Immature natural killer cell (primary cell): ENCODE data around the gene TANC1. TPM values are rescaled to one million over a fixed set of nuclear protein-coding genes. Genes with fewer than 3 reads are reported as not detected.
"Not testable (repeated sequence)": the region's sequence is repeated elsewhere in the genome, so short reads cannot be mapped to it uniquely, and the experiment has no call there.

Experiments used
- DNase-seq, 3 donors: peaks; one replicate each; pipeline ENCODE4 v3.0.0; 2022; ENCODE audit warnings: mixed read lengths in 1 of 3
- H3K27ac Mint-ChIP-seq, 6 donors: one replicate each; pipeline ENCODE4 v1.8.0; 2020; ENCODE audit warnings: mixed read lengths in 6 of 6, mild to moderate bottlenecking in 5 of 6, inconsistent platforms in 4 of 6, moderate library complexity in 3 of 6
- H3K27me3 Mint-ChIP-seq, 3 donors: one replicate each; pipeline ENCODE4 v1.8.0; 2020 to 2021; ENCODE audit warnings: low read depth in 3 of 3, mild to moderate bottlenecking in 3 of 3, mixed read lengths in 3 of 3, moderate library complexity in 3 of 3, inconsistent platforms in 1 of 3
- H3K36me3 Mint-ChIP-seq, 3 donors: one replicate each; pipeline ENCODE4 v1.8.0; 2020; ENCODE audit warnings: mixed read lengths in 3 of 3, inconsistent platforms in 2 of 3, mild to moderate bottlenecking in 2 of 3
- H3K4me1 Mint-ChIP-seq, 2 donors: one replicate each; pipeline ENCODE4 v1.8.0; 2020; ENCODE audit warnings: inconsistent platforms in 2 of 2, mild to moderate bottlenecking in 2 of 2, mixed read lengths in 2 of 2, moderate library complexity in 1 of 2
- H3K4me3 Mint-ChIP-seq, 5 donors: one replicate each; pipeline ENCODE4 v1.8.0; 2020; ENCODE audit warnings: mild to moderate bottlenecking in 5 of 5, mixed read lengths in 5 of 5, inconsistent platforms in 3 of 5, moderate library complexity in 3 of 5
- H3K9me3 Mint-ChIP-seq, 6 donors: one replicate each; pipeline ENCODE4 v1.8.0; 2020; ENCODE audit warnings: mild to moderate bottlenecking in 6 of 6, mixed read lengths in 6 of 6, inconsistent platforms in 4 of 6, moderate library complexity in 3 of 6
- polyA plus RNA-seq, 3 donors: library from polyadenylated mRNA; unstranded; fragments of 300-500 nt; fragmentation: Illumina TruSeq; gene quantifications; one replicate each; pipeline ENCODE4 v1.2.3, GENCODE V29; 2021

The TANC1 gene
- polyA plus RNA-seq, 3 donors from 2014 or later = 0.41 to 0.46 TPM; not detected in 1

DNA sequence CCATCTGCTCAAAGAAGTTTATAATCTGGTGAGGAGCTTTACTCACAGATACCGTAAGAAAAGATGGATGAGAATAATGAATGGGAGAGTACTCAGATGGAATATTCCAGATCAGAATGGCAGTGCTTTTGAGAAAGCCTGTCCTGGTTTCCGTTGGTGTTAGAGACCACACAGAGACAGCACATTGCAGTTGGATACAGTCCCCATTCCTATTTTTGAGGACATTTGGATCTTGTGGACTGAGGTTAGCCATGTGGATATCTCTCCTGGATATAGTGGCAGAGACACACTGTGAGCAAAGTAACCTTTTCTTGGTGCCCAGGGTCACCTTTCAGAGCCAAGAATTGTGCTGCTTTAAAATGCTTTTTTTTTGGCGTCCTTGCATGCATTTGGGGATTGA is 63.7 kb downstream of the TANC1 start:
- H3K4me3 Mint-ChIP-seq = no peak overlapping the region
- H3K36me3 Mint-ChIP-seq = no peaks in the 10 kb centered on the region
- no peak for DNase-seq
- no peaks in the 10 kb centered on the region for H3K4me1 Mint-ChIP-seq
- no peaks in the 10 kb centered on the region for H3K9me3 Mint-ChIP-seq
- no peak overlapping the region for H3K27ac Mint-ChIP-seq
- peaks cover 2 to 12% (median 2%) of the 10 kb centered on the region in 3 donors for H3K27me3 Mint-ChIP-seq

DNA sequence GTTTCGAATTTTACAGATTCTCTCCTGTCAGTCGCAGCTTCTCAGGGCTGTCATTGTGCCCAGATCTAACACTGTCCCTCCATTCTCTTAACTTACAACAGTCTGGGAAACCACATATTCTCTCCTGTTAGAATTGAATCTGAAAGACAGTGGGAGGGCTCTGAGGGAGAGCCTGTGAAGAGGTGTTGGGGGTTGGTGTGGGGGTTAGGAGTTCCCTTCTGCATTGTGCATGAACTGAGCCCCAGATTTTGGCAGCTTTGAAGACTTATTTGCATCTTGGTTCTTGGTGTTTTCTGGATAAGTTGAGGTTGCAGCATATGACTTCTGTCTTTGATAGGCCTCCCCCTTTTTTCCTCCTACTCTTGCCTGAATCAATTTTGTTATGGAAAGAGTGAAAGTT is 64.1 kb downstream of the TANC1 start:
- no peak overlapping the region for H3K27ac Mint-ChIP-seq
- H3K36me3 Mint-ChIP-seq = no peaks in the 10 kb centered on the region
- H3K9me3 Mint-ChIP-seq = no peaks in the 10 kb centered on the region
- no peaks in the 10 kb centered on the region for H3K4me1 Mint-ChIP-seq
- H3K4me3 Mint-ChIP-seq = no peak overlapping the region
- no peak for DNase-seq
- H3K27me3 Mint-ChIP-seq = peaks cover 2 to 12% (median 3%) of the 10 kb centered on the region in 3 donors

GRCh38 chr2:159034713-159035112 is 66.3 kb downstream of the TANC1 start:
- Mint-ChIP-seq H3K4me3 (no peak overlapping the region), H3K27me3 (peaks cover 2 to 20% (median 2%) of the 10 kb centered on the region in 3 donors), H3K4me1 (no peaks in the 10 kb centered on the region), H3K36me3 (no peaks in the 10 kb centered on the region), H3K27ac (no peak overlapping the region), H3K9me3 (peaks cover 0 to 5% (median 2%) of the 10 kb centered on the region in 6 donors)
- DNase-seq = no peak

- peak; percentile 3 to 22 (median 5) for DNase-seq
- Mint-ChIP-seq H3K36me3 (peaks cover 0 to 2% (median 0%) of the 10 kb centered on the region in 3 donors), H3K27ac (no peak overlapping the region), H3K4me3 (no peak overlapping the region), H3K27me3 (peaks cover 2 to 22% (median 4%) of the 10 kb centered on the region in 3 donors), H3K9me3 (peaks cover 0 to 5% (median 2%) of the 10 kb centered on the region in 6 donors), H3K4me1 (no peaks in the 10 kb centered on the region)
Observed at GRCh38 chr2:159035790-159036411, 67.5 kb downstream of the TANC1 start.

- peaks cover 2 to 24% (median 4%) of the 10 kb centered on the region in 3 donors for H3K27me3 Mint-ChIP-seq
- H3K4me3 Mint-ChIP-seq, DNase-seq, H3K4me1 Mint-ChIP-seq, H3K36me3 Mint-ChIP-seq, H3K9me3 Mint-ChIP-seq, H3K27ac Mint-ChIP-seq: not testable (repeated sequence)
Observed at GRCh38 chr2:159036461-159036860, 68.0 kb downstream of the TANC1 start.

- peaks cover 2 to 15% (median 6%) of the 10 kb centered on the region in 3 donors for H3K27me3 Mint-ChIP-seq
- H3K36me3 Mint-ChIP-seq, H3K9me3 Mint-ChIP-seq, H3K4me1 Mint-ChIP-seq, H3K27ac Mint-ChIP-seq, DNase-seq, H3K4me3 Mint-ChIP-seq: not testable (repeated sequence)
Observed at GRCh38 chr2:159041328-159041727, 72.9 kb downstream of the TANC1 start.

DNA sequence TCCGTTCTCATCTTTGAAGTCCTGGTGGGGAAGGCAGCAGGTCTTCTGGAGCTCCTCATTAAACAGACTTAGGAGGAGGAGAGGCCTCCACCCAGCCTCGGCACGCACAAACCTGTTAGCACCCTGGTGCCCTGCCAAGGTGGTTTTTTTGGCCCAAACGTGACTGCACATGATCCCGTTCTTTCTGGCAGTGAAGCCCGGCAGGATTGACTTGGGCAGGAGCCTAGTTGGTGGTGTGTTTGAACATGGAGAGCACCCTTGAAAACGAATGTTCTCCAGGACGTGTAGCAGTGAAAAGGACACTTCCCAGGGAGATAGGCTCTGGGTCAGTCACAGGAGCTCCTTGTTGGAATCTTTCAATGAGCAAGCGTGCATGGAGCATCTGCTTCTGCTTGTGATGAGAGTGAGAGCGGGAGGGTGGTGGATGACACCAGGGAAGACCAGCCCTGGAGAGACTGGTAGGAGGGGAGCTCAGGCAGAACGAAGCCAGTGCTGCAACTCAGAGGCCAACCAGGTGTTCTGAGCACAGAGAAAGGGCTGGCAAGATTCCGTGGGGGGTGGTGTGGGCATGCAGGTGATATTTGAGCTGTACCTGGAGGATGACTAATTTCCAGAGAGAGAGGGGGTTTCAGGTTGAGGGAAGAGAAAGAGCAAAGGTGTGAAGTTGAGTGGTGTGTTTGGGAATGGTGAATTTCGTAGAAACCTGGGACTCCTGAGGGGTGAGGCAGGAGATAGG is 73.8 kb downstream of the TANC1 start:
- no peak for DNase-seq
- Mint-ChIP-seq H3K36me3 (peaks cover 0 to 3% (median 2%) of the 10 kb centered on the region in 3 donors), H3K4me3 (no peak overlapping the region), H3K4me1 (no peaks in the 10 kb centered on the region), H3K9me3 (peaks cover 0 to 7% (median 2%) of the 10 kb centered on the region in 6 donors), H3K27ac (no peak overlapping the region), H3K27me3 (peaks cover 2 to 17% (median 6%) of the 10 kb centered on the region in 3 donors)

DNA sequence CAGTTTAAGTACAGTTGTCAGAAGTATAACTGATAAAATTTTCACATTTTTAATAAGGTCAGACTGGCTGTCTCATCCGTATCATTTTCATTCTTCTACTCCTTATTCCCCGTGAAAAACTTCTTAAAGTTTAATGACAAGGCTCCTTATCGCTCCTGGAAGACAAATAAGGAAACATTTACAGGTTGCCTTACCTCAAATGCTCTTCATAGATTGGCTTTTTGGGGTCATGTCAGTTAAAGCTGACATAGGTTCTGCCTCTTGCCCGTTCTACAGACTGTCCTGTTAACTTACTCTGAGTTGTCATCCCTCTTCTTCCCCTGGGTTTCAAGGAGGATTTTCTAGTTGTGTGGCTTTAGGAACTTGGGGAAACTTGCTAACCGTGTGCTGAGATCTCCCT is 75.3 kb downstream of the TANC1 start:
- no peak for DNase-seq
- peaks cover 0 to 3% (median 0%) of the 10 kb centered on the region in 6 donors for H3K9me3 Mint-ChIP-seq
- H3K36me3 Mint-ChIP-seq = peaks cover 0 to 10% (median 3%) of the 10 kb centered on the region in 3 donors
- H3K4me3 Mint-ChIP-seq = no peak overlapping the region
- H3K27ac Mint-ChIP-seq = no peak overlapping the region
- H3K27me3 Mint-ChIP-seq = peaks cover 0 to 8% (median 6%) of the 10 kb centered on the region in 3 donors
- no peaks in the 10 kb centered on the region for H3K4me1 Mint-ChIP-seq

GRCh38 chr2:159044804-159045286 is 76.4 kb downstream of the TANC1 start:
- no peak overlapping the region for H3K27ac Mint-ChIP-seq
- H3K9me3 Mint-ChIP-seq = peaks cover 0 to 3% (median 0%) of the 10 kb centered on the region in 6 donors
- H3K4me1 Mint-ChIP-seq = no peaks in the 10 kb centered on the region
- H3K4me3 Mint-ChIP-seq = no peak overlapping the region
- H3K36me3 Mint-ChIP-seq = peaks cover 0 to 10% (median 3%) of the 10 kb centered on the region in 3 donors
- H3K27me3 Mint-ChIP-seq = peaks cover 0 to 10% (median 6%) of the 10 kb centered on the region in 3 donors
- no peak for DNase-seq

GRCh38 chr2:159045545-159046454 is 77.4 kb downstream of the TANC1 start:
- H3K4me3 Mint-ChIP-seq = no peak overlapping the region
- H3K27ac Mint-ChIP-seq = no peak overlapping the region
- H3K4me1 Mint-ChIP-seq = no peaks in the 10 kb centered on the region
- DNase-seq = no peak
- peaks cover 0 to 10% (median 1%) of the 10 kb centered on the region in 3 donors for H3K36me3 Mint-ChIP-seq
- H3K27me3 Mint-ChIP-seq = peaks cover 1 to 9% (median 4%) of the 10 kb centered on the region in 3 donors
- H3K9me3 Mint-ChIP-seq = peaks cover 0 to 3% (median 0%) of the 10 kb centered on the region in 6 donors

GRCh38 chr2:159046966-159047365 is 78.5 kb downstream of the TANC1 start:
- Mint-ChIP-seq H3K4me1 (no peaks in the 10 kb centered on the region), H3K27me3 (peaks cover 1 to 6% (median 4%) of the 10 kb centered on the region in 3 donors)

DNA sequence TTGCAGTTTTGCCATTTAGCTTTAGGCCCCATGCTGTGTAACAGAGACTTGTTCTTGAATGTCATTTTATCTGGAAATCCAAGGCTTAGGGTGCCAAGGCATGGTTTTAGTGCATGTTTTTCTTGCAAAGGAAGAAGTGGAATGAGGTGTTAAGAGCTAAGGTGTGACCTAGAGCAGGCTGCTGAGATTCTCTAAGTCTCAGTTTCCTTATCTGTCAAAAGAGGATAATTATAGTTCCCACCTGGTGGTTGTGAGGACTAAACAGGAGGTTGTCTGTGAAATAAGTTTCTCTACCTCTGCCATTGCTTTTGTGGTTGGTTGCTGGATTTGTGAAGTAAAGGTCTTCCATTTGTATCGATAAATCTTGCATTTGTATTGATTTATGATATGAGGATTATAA is 82.0 kb downstream of the TANC1 start:
- Mint-ChIP-seq H3K36me3 (peaks cover 0 to 10% (median 0%) of the 10 kb centered on the region in 3 donors), H3K4me1 (no peaks in the 10 kb centered on the region), H3K9me3 (no peaks in the 10 kb centered on the region), H3K4me3 (no peak overlapping the region), H3K27ac (no peak overlapping the region), H3K27me3 (peaks cover 1 to 6% (median 4%) of the 10 kb centered on the region in 3 donors)
- DNase-seq = no peak

More at GRCh38 chr2:159046966-159047365, 78.5 kb downstream of the TANC1 start:
- peaks cover 0 to 3% (median 0%) of the 10 kb centered on the region in 6 donors for H3K9me3 Mint-ChIP-seq
- H3K27ac Mint-ChIP-seq = no peak overlapping the region
- H3K36me3 Mint-ChIP-seq = peaks cover 0 to 10% (median 0%) of the 10 kb centered on the region in 3 donors
- DNase-seq = no peak
- H3K4me3 Mint-ChIP-seq = no peak overlapping the region

DNA sequence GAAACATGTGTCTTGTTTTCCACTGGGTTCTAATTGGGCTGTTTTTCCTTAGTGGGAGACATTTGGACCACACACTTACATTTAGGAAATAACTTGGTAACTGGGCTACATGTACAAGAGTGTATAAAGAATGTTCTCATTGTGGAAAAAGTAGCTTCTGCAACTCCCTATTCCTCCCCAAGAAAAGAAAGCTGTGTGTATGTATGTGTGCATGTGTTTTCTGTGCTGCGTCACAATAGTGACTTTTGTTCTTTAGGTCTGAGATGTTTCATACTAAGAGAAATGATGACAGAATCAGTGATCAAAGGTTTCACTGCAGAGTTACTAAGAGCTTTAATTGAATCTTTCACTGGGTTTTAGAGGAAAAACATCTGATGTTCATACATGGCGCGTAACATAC is 82.7 kb downstream of the TANC1 start:
- Mint-ChIP-seq H3K9me3 (no peaks in the 10 kb centered on the region), H3K4me3 (no peak overlapping the region), H3K27me3 (peaks cover under 1 to 6% (median 1%) of the 10 kb centered on the region in 3 donors), H3K4me1 (no peaks in the 10 kb centered on the region), H3K27ac (no peak overlapping the region), H3K36me3 (peaks cover 0 to 10% (median 0%) of the 10 kb centered on the region in 3 donors)
- DNase-seq = no peak
